ENCODE results near the gene ANKRD9.

The ANKRD9 gene

DNA sequence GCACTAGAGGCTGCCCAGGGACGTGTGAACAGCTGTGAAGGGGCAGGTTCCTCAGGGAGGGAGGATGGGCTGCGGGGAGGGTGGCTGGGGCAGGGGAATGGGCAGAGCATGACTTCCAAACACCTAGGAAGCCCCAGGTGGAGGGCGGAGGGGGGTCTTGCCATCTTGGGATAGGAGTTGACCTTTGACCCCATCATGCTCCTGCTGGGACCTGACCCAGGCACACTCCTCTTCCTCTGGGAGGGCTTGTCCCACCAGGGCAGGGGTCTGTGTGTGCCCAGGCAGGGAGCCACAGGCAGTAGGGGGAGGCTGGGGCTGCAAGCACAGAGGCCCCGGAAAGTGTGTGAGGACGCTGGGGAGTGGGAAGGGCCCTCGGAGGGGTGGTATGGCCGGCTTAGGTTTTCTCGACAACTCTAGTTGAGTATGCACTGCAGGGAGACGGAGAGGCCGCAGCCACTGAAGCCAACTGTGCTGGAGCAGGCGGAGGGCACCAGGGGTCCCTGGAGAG is 3.3 kb upstream of the ANKRD9 start:
- DNase-seq, result no peak

DNA sequence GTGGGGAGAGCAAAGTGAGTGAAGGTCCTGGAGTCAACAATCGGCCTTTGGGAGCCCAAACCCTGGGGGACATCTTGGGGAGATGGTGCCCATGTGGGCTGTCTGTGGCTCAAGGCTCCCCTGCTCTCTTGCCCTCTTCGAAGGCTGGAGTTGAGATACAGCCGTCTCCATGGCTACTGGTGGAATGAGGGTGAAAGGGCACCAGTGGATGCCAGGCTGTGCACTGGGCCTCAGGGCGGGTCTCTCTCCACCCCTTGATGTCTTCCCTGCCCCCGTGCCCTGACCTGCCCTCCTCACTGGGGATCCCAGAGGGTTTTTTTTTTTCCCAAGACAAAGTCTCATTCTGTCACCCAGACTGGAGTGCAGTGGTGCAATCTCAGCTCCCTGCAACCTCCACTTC is 2.0 kb upstream of the ANKRD9 start:
- peak in 1 of 4 experiments; percentile 0 for DNase-seq

DNA sequence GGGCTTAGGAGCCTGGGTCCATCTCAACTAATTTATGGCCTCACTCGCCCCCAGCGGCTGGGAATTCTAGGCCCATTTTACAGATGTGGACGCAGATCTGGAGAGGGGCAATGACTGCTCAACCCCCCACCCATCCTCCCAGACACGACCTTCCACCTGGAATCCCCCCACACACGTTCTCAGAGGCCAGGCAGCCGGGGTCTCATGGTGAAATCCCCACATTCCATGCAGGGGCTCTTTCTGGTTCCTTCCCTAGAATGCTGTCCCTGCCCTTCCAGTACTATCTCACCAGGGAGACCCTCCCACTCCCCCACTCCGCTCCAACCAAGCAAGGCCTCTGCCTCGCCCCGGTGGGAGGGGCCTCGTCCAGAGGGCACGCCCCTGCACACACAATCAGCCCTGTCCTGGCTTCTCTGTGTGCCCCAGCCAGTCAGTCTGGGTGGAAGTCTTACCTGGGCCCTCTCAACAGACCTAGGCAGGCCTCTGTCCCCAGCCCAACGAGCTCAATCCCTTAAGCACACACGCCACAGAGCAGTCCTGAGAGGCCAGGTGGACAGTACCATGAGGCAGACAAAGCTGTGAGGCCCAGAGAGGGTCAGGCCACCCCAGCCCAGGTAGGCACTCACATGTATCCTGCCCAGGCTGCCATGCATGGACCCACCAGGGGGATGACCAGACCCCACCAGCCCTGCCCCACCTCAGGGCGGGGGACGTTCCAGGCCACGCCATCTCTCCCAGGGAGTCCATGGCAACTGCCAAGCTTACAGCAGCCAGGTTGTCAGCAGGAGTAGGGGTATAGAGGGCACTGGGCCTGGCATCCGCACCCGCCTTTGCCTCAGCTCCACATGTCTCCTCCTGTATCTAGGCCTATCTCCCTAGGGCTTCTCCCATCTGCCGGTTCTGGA is 1.3 kb upstream of the ANKRD9 start:
- DNase-seq, result peak in 3 of 4 experiments; percentile 21 to 59 (median 39)

DNA sequence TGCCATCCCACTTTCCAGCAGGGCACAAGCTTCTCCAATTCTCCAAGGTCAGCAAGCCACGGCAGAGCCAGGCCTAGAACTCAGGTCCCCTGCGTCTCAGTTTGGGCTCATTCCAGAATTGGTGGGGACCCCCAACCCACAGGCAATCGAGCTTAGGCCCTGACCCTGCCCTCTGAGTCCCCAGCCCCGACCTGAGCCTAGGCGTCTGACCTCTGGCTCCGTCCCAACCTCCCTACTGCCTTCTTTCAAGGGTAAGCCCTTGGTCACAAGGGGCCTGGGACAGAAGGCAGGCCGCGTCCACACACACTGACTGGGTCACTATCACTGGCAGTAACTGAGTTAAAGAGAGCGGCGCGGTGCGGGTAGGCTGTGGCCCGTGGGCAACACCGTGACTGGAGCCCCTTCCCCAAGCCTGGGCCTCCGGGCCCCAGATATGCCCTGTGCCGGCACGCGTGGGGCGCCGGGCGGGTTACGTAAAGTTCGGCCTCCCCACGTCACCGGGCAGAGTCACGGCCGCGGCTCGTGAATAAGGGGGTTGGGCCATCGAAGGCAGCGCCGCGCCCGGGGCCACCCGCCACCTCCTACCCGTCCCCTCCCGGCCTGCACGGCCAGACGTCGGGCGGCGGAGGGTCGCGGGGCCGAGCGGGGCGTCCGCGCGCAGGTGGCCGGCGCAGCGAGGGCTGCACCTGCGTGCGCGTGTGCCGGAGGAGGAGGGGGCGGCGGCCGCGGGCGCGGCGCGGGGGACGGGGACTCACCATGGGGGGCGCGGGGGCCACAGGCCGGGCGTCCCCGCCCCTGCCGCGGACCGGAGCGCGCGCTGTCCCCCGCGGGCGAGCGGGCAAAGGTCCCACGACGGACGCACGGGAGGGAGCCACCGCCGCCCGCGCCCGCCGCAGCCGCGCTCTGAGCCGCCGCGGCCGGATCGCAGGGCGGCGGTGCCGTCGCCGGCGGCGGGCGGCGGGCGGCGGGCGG is 516 bp downstream of the ANKRD9 start:
- peak; percentile 78 to 87 (median 84) for DNase-seq

DNA sequence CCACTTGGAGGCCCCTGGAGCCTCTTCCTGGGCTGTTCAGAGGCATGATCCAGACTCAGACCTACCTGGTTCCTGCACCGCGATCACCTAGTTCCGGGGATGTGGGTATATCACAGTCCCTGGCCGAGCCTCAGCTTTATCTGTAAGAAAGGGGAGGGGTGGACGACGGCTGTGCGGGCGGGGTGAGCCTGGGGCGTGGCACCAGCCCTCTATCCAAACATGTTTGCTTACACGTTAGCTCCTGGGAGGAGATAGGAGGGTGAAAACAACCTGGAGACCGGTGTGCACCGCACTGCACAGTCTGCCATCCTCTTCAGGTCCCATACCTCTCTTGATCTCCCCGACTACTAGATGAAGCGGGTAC is 1.2 kb downstream of the ANKRD9 start:
- peak in 1 of 4 experiments; percentile 2 for DNase-seq

DNA sequence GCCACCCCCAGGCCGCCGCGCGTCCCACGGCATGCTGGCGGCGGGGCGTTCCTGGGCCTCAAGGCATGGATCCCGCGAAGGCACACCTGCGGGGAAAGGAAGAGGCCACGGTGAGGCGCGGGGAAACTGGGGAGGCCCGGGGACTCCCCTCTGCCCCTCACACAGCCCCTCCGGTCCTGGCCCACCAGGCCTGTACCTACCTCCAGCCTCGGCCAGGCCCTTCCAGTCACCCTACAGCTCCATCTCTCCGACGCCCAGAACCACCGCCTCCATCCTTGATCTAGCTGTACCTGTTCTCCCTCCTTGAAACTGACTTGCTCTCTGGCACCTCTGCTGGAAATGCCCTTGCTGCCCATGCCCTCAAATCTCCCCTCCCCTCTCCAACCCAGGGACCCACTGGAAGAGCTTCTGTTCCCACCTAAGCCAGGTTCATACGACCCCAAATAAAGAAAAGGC is 1.7 kb downstream of the ANKRD9 start:
- peak in 1 of 4 experiments; percentile 2 for DNase-seq

DNA sequence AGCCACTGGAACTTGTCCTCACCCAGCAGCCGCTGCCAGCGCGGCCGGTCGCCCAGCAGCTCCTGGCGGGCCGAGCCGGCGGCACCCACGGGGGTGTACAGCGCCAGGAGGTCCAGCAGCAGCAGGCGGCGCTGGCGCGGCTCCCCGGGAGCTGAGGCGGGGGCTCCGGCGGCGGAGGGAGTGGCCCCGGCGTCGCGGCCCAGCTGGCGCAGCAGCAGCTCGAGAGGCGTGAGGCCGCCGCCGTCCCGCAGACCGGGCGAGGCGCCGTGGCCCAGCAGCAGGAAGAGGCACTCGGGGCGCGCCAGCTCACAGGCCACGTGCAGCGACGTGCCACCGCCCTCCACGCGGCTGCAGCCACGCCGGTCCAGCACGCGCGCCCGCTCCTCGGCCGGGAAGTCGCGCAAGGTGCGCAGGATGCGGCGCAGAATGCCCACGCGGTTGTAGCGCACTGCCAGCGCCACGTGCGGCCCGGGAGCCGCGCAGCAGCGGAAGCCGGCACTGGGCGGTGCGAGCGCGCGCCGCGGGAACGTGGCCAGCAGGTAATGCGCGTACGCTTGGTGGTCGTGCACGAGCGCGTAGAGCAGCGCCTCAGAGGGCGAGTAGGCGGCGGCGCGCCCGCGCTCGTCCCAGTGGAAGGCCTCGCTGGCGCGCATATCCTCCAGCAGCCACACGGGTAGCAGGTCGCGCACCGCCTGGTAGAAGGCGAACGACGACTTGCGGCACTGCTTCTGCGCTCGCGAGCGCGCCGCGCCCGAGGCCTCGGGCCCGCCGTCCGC is 2.3 kb downstream of the ANKRD9 start:
- peak in 1 of 4 experiments; percentile 2 for DNase-seq

DNA sequence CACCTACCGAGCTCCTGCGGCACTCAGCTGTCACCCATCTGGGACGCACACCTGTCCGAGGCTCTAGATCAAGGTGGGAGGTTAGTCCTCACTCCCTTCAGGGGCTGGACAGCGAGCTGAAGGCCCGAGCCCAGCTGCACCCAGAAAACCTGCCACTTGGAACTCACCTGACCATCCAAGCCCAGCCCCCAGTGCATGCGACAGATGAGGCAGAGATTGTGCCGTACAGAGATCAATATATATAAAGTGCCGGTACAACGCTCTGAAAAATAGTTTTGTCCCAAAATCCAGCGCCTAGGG is 3.0 kb downstream of the ANKRD9 start:
- peak in 1 of 4 experiments; percentile 1 for DNase-seq

DNA sequence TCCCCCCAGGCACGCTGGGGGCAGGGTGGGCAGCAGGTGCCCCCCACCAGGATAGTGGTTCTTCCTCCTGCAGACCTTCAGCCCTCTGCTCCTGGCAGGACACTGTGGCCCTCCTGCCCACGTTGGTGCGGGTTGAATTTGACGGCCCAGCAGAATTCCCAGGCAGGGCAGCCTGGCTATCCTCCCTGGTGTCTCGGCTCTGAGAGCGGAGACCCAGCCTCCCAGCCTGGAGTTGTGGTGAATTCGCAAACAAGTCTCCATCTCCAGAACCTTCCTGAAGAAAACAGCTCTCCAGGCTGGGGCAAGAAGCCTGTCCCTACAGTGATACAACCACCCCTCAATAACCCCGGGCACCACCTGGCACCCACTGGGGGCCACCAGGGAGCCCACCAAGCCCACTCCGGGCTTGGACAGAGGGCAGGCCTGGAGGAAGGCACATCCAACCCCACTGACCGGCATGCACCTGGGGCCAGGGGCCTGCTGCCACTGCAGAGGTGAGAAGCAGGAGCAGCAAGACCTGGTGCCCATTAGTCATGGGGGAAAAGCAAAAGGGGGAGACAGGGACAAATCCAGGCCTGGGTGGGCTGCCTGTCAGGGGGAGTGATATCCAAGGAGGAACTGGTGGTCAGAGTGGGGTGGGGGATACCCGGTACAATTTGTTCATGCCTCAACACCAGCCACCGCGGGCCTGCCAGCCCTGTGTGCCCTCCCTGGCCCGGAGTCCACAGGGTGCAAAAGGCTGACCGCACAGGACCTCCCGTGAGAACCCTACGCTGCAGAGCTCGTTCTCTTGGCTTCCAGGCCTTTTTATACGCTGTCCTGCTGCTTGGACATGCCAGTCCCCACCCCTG is 3.6 kb downstream of the ANKRD9 start:
- peak in 1 of 4 experiments; percentile 2 for DNase-seq

DNA sequence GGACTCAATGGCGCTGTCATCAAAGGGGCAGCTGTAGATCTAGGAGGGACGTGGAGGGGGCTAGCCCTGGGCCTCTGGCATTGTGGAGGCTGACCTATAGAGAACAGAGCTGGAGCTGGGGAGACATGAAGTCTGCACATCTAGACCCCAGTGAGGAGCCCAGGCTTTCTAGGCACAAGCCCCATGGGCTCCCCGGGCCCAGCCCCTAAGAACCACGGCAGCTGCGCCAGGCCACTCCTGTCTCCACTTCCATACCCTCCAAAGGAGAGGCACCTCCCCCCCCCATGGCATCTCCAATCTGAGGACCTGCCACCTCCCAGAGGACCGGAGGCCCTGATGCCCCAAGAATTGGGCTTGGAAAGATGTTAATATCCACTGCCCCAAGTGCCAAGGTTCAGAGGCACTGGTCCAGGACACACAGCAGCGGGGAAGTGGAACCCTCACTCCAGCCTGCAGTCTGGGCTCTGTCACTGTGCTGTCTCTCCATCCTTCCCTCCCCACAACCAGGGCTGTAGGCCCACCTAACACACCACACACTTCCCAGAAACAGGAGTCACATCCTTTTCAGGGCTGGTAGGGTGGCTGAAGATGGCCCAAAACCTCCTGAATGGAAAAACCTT is 4.5 kb downstream of the ANKRD9 start:
- DNase-seq, result peak in 1 of 4 experiments; percentile 2

DNA sequence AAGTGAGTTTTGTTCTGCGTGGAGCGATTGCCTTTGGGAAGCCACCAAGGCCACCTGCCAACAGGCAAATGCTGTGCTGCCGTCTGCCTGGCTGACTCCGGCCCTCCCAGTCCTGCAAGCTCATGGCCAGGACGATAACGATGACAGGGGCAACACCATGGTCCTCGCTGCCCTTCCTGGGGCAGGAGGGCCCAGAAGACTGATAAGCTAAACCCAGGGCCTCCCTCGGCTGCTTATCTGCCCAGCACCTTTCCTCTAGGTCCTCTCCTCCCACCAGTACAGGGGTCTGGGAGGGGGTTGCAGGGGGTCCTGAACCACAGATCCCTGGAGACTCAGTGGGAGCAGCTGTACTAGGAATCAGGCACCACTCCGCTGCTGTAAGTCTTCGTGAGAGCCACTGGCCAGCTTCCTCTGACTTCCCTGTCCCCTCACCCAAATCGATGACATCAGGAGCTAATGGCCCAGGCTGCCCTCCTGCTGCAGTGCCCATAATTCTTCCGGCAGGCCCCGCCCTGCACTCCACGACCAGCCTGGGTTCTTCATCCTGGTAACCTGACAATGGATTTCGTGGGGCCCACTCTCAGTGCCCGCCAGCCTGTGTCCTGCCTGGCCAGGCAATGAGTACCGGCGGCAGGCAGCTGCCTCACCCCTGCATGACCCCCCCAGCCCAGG is 5.1 kb downstream of the ANKRD9 start:
- peak in 1 of 4 experiments; percentile 7 for DNase-seq

DNA sequence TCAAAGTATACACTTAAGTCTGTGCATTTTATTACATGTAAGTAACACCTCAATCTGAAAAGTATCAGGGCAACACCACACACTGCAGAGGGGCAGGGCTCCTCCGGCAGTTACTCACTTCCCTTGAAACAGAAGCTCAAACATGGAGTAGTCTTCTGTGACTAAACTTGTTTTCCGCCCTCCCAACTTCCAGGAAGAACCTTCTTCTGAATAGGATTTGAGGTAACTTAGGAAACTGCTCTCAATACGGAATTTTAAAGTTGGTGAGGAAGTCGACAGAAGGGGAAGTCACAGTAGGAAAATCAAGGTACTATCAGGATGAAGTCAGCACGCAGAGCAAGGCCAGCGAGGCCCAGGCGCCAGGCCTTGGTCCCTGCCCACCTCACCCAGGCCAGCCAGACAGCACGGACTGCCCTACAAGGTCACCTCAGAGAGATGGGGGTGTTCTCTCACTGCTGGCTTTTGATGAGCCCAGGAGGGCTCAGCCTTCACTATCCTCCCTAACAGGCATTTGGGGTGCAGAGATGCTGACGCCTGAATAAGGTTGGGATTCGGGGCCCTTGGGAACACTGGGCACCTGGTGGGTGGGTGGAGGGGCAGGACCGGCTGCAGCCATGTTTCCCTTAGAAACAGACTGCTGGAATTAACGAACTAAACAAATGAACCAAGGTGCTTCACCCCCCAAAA is 5.8 kb downstream of the ANKRD9 start:
- peak in 2 of 4 experiments; percentile 36 to 38 for DNase-seq

DNA sequence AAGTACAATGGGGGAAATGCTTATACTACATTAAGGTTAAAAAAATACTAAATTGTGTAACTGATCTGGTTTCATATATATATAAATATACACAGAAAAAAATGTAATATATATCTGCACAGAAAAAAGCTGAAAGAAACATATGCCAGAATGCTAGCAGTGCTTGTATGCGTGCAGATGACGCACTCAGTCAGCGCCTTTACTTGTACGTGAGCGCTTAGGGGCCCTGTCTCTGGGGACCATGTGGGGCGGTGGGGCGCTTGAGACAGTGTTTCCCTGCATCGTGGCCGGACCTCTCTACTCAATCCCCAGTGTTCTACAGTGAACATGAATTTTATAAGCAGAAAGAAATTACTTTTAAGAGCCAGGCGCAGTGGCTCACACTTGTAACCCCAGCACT is 7.0 kb downstream of the ANKRD9 start:
- no peak for DNase-seq

DNA sequence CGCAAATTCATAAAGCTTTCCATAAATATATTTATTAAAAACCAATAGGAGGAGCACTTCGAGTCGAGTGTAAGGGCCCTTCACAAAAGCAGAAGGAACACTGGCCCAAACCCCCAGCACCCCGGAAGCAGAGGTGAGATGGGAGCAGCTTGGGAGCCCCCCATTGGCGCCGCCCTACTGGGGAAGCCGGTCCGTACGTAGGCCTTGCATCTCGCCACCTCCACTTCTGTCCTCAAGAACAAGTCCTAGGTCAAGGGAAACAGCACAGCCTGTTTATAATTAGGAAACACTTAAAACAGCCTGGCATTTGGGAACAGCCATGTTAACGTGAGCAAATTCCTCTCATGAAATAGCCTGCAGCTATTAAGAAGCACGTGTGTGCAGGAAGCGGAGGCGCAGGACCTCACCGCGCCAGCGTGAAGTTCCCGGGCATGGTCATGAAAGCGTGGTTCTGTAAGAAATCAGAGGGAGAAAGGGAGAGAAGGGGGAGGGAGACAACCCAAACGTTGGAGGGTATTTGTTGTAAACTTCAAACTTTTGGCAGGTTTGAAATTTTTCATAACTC is 7.7 kb downstream of the ANKRD9 start:
- DNase-seq, result no peak

DNA sequence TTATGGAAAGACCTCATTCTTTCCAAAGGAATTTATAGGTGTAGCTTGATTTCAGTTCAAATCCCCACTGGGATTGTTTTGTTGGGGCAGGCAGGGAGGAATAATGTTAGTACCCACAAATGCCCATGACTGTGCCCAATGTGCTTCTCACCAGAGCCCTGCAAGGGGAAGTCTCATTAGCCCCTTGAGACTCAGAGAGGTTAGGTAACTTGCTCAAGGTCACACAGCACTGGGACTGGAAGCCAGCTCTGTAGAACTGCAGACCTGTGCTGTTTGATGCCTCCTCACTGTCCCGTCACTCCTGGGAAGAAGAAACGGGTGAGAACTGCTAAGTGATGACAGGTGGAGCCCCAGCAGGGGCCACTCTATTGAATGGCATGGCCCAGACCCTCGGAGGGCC is 8.9 kb downstream of the ANKRD9 start:
- DNase-seq, result peak in 3 of 4 experiments; percentile 56 to 68 (median 60)

DNA sequence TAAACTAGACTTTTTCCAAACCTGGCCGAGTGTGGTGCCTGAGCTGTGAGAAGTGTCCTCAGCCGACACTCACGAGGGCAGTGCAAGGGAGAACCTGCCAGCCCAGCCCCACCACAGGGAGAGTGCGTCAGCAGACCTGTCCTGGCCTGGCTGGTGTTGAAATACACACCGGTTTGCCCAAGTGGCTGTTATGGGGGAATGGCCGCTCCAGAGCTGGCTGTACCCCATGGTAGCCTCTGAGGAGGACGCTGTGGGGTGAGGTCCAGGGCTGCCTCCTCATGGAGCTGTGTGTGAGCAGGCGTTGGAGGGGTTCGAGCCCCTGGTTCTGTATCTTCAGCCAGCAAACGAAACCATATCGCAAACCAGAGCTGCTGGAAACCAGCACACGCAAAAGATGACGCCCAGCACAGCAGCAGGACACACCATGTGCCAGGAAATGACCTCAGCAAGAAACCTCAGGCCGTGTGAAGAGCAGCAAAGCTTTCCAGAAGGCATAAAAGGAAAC is 9.4 kb downstream of the ANKRD9 start:
- DNase-seq, result peak; percentile 86 to 93 (median 90)

DNA sequence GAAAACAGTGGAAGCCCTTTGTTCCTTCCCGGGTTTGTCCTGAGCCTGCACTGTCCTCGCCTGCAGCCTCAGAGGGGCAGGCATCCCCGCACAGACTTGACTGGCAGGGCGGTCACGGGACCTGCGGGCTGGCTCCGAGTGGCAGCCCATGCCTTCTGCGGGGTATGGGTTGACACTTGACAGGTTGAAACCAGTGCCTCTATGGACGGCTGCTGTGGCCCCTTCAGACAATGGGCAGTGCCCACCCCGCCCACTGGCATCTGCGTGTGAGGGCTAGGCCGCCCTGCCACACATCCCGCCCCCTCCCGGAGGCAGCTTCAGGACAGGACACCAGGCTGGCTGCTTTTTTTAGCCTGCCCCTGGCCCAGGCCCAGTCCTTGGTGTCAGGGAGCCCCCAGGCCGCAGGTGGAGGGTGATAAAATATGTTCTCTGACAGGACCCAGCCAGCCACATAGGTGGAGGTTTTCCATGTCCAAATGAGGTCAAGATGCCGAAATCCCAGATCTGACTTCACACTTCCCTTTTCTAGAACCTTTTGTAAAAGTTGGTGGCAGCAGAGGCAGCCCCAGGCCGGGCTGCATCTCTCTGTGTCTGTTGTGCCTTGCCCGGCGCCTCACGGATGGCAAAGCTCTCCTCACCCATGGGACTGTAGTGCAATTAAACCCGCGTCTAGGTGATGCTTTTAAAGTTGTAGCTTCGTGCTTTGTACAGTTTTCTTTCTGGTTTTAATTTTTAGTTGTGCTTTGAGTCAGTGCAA is 10.0 kb downstream of the ANKRD9 start:
- peak; percentile 28 to 60 (median 58) for DNase-seq

DNA sequence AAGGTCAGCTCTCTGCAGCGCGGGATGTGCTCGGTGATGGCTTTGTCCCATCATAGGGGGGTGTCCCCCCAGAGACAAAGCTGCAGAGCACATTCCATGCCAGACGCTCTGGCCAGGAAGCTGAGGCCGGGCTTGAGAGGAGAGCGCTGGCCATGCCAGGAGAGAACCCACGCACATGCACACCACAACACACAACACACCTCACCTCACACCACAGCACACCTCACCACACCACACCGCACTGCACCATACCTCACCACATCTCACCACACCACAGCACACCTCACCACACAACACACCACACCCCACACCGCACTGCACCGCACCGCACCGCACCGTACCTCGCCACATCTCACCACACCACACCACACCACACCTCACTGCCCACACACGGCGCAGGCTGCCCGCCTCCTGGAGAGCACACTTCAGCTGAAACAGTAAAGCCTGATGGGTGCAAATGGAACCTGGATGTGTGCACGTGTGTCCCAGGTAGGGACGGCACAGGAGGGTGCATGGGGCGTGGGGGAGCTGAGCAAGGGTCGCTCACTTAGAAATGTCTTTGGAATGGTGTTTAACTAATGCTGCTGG is 10.8 kb downstream of the ANKRD9 start:
- DNase-seq, result no peak

Data from suppressor macrophage (primary cell).